A549 (cell line): Measurements from ENCODE around the gene IGFALS. TPM values are rescaled to one million over a fixed set of nuclear protein-coding genes. Genes with fewer than 3 reads are reported as not detected.

ENCODE experiments used
- ATAC-seq, 2 experiments: fragments of 200-7000 bp in 1 of 2; fragments of >200 bp in 1 of 2; cut with Nextera tagmentation in 1 of 2; cut with Tn5 transposase in 1 of 2; 3 replicates each; pipeline versions ENCODE4 v1.8.0 to v1.9.1; 2018 to 2020; ENCODE audit warnings: mild to moderate bottlenecking in 1 of 2, moderate library complexity in 1 of 2
- CTCF ChIA-PET: fragments of 300-600 bp; sonication (Branson Sonifier 250); formaldehyde crosslinking; extraction: SDS; loops from one replicate; lab custom pipeline; 2021; ENCODE audit warnings: antibody characterized with exemption, inconsistent platforms; lab: Yijun Ruan, JAX
- POLR2A ChIA-PET: fragments of 350-600 bp; formaldehyde crosslinking; extraction: SDS; loops from one replicate; lab custom pipeline; 2021; ENCODE audit warnings: antibody characterized with exemption, inconsistent platforms; lab: Yijun Ruan, JAX
- DNase-seq, 2 experiments: peaks; one replicate each; pipeline versions ENCODE4 v3.0.0 to v3.0.0-alpha.2; 2011 to 2016; ENCODE audit warnings: low read depth in 1 of 2, low spot score in 1 of 2
- FAIRE-seq: peaks from 2 replicates; lab custom pipeline; 2011; peaks lifted over from hg19 to GRCh38; lab: Jason Lieb, UNC
- H3K27ac ChIP-seq, 2 experiments: fragments of >200 bp; sonication (Bioruptor Twin); formaldehyde crosslinking; 3 replicates each; pipeline ENCODE4 v1.5.1; 2016 to 2017
- H3K4me1 ChIP-seq: fragments of >200 bp; sonication (Bioruptor Twin); formaldehyde crosslinking; 3 replicates; pipeline ENCODE4 v1.6.1; 2016
- H3K4me2 ChIP-seq: fragments of >200 bp; sonication (Bioruptor Twin); formaldehyde crosslinking; 3 replicates; pipeline ENCODE4 v1.6.1; 2016
- H3K4me3 ChIP-seq: fragments of >200 bp; sonication (Bioruptor Twin); formaldehyde crosslinking; 3 replicates; pipeline ENCODE4 v1.5.1; 2016
- H3K9me3 ChIP-seq: fragments of >200 bp; sonication (Bioruptor Twin); formaldehyde crosslinking; 3 replicates; pipeline ENCODE4 v1.6.1; 2016
- BHLHE40 ChIP-seq: IDR thresholded peaks from 2 replicates; pipeline ENCODE4 v1.6.1; 2012; ENCODE audit warnings: low read depth, low read length, inconsistent platforms
- CBX2 ChIP-seq: fragments of 200-600 bp; sonication (generic); IDR thresholded peaks from 2 replicates; pipeline ENCODE4 v1.6.1; 2016; ENCODE audit warnings: low read depth, mild to moderate bottlenecking, borderline replicate concordance
- CEBPB ChIP-seq, 2 experiments: fragments of >200 bp in 1 of 2; sonication (Bioruptor Twin) in 1 of 2; formaldehyde crosslinking in 1 of 2; IDR thresholded peaks; 2 replicates each; pipeline ENCODE4 v1.6.1; 2012 to 2016
- CHD4 ChIP-seq: fragments of 200-600 bp; sonication (generic); IDR thresholded peaks from 2 replicates; pipeline ENCODE4 v1.6.1; 2016; ENCODE audit warnings: antibody characterized with exemption, mild to moderate bottlenecking, borderline replicate concordance
- E2F6 ChIP-seq: IDR thresholded peaks from 2 replicates; pipeline ENCODE4 v1.6.1; 2012; ENCODE audit warnings: low read depth, borderline replicate concordance
- EHF ChIP-seq: fragments of 250-450 bp; sonication (Bioruptor Pico); IDR thresholded peaks from 2 replicates; pipeline ENCODE4 v1.5.0; 2020; ENCODE audit warnings: mild to moderate bottlenecking
- EP300 ChIP-seq, 2 experiments: fragments of >200 bp; sonication (Bioruptor Twin); formaldehyde crosslinking; IDR thresholded peaks; 2 replicates in 1 of 2; 3 replicates in 1 of 2; pipeline ENCODE4 v1.6.1; 2016 to 2017
- FOSB ChIP-seq: fragments of 250-450 bp; sonication (Bioruptor Pico); IDR thresholded peaks from 2 replicates; pipeline ENCODE4 v1.5.0; 2020; ENCODE audit warnings: mild to moderate bottlenecking, moderate library complexity
- FOSL2 ChIP-seq, 2 experiments: fragments of 450-650 bp in 1 of 2; fragments of >200 bp in 1 of 2; sonication (Bioruptor Twin) in 1 of 2; formaldehyde crosslinking; IDR thresholded peaks; 2 replicates each; pipeline versions ENCODE4 v1.5.0 to v1.6.1; 2016 to 2020; ENCODE audit warnings: mild to moderate bottlenecking in 1 of 2, moderate library complexity in 1 of 2
- HOXA7 ChIP-seq: fragments of 250-450 bp; sonication (Bioruptor Pico); IDR thresholded peaks from 2 replicates; pipeline ENCODE4 v1.5.0; 2020; ENCODE audit warnings: mild to moderate bottlenecking, moderate library complexity
- JUNB ChIP-seq: fragments of >200 bp; sonication (Bioruptor Twin); formaldehyde crosslinking; IDR thresholded peaks from 2 replicates; pipeline ENCODE4 v1.6.1; 2016
- PBX3 ChIP-seq: IDR thresholded peaks from 2 replicates; pipeline ENCODE4 v1.6.1; 2012
- RAD21 ChIP-seq, 2 experiments: fragments of >200 bp in 1 of 2; sonication (Bioruptor Twin) in 1 of 2; formaldehyde crosslinking in 1 of 2; IDR thresholded peaks in 1 of 2; conservative IDR thresholded peaks in 1 of 2; 2 replicates in 1 of 2; 3 replicates in 1 of 2; pipeline ENCODE4 v1.6.1; 2012 to 2018; ENCODE audit warnings: inconsistent platforms in 1 of 2
- RNF2 ChIP-seq: fragments of 200-600 bp; sonication (generic); IDR thresholded peaks from 2 replicates; pipeline ENCODE4 v1.6.1; 2016; ENCODE audit warnings: low read depth, mild to moderate bottlenecking, antibody characterized with exemption, moderate library complexity, borderline replicate concordance
- SREBF2 ChIP-seq: fragments of 450-650 bp; IDR thresholded peaks from 2 replicates; pipeline ENCODE4 v1.6.1; 2014; ENCODE audit warnings: mild to moderate bottlenecking, moderate library complexity
- ZC3H11A ChIP-seq: fragments of 450-650 bp; IDR thresholded peaks from 2 replicates; pipeline ENCODE4 v1.6.1; 2014; ENCODE audit warnings: antibody characterized with exemption, mild to moderate bottlenecking
- ZNF302 ChIP-seq: fragments of 250-450 bp; sonication (Bioruptor Pico); IDR thresholded peaks from 2 replicates; pipeline ENCODE4 v1.9.0; 2021; ENCODE audit warnings: inconsistent platforms, mild to moderate bottlenecking, moderate library complexity
- WGBS: methylation state at CpG from one replicate; pipeline ENCODE4 v1.1.6; 2017; ENCODE audit errors: missing lambda C conversion rate; 5-methylcytosine and 5-hydroxymethylcytosine counted together
- polyA plus RNA-seq, 4 experiments: library from polyadenylated mRNA; depleted of rRNA in 3 of 4; stranded (reverse); fragments of >200 nt; fragmentation: RNase III in 1 of 4; extraction: RNeasy Plus Mini Kit Qiagen cat#74134 plus additional on column Dnase treatment in 1 of 4; gene quantifications; 2 replicates in 3 of 4; 3 replicates in 1 of 4; pipeline ENCODE4 v1.2.3, GENCODE V29; 2011 to 2017
- TF ChIP-seq, protein P1 (sequence below): fragments of 250-450 bp; sonication (Bioruptor Pico); IDR thresholded peaks from 2 replicates; pipeline ENCODE4 v1.5.0; 2020; ENCODE audit warnings: low read depth, mild to moderate bottlenecking, moderate library complexity
- TF ChIP-seq, protein P2 (sequence below): fragments of 200-600 bp; sonication (generic); IDR thresholded peaks from 2 replicates; pipeline ENCODE4 v1.6.1; 2016; ENCODE audit warnings: antibody characterized with exemption, mild to moderate bottlenecking, moderate library complexity
- TF ChIP-seq, protein P3 (sequence below): IDR thresholded peaks from 2 replicates; pipeline ENCODE4 v1.6.1; 2012

IGFALS gene
- polyA plus RNA-seq, 2 of the 4 experiments (the other 2 are of a cell fraction): 0.08 TPM; not detected in 1

GRCh38 chr16:1749152-1750117 is 44.1 kb downstream of the IGFALS start (continued):
- TF ChIP-seq PBX3: no peak
- no peak for TF ChIP-seq CHD4
- TF ChIP-seq, protein P1, sequence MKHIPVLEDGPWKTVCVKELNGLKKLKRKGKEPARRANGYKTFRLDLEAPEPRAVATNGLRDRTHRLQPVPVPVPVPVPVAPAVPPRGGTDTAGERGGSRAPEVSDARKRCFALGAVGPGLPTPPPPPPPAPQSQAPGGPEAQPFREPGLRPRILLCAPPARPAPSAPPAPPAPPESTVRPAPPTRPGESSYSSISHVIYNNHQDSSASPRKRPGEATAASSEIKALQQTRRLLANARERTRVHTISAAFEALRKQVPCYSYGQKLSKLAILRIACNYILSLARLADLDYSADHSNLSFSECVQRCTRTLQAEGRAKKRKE (CRISPR knock-in tag): no peak

DNA sequence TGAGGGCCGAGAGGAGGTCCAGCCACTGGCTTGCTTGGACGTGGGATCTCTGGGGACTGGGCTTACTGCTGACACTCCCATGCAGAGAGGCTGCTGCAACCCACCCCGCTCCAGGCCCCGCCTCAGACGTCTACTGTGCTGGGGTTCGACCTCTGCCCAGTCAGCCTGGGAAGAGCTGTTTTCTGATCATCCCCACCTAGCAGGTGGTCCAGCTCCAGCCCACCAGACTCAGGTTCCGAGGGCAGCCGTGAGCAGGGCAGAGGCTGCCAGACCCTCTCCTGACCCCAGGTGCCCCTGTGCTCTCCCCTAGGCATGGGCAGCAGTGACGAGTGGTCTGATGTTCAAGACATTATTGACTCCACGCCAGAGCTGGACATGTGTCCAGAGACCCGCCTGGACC is 45.6 kb downstream of the IGFALS start:
- DNase-seq: no peak
- no peak for ATAC-seq
- ChIA-PET CTCF (interaction anchor here (1.1 to 4.0 kb wide), 4 partner anchors 17 to 57 kb away, joined by 3 to 13 read pairs (median 4); partner anchors contain the start of genes EME2, MAPK8IP3 and MRPS34), POLR2A (interaction anchor here (1.1 kb wide), 1 partner anchor 42 kb away, joined by 3 read pairs; the partner anchor contains the start of gene MAPK8IP3)
- Histone ChIP-seq H3K4me3 (no peak overlapping the region), H3K4me1 (peaks cover 22% of the 10 kb centered on the region), H3K27ac (no peak overlapping the region), H3K4me2 (no peak overlapping the region), H3K9me3 (no peaks in the 10 kb centered on the region)
- WGBS: 96% methylated on average over 4 of the region's 11 CpGs
- FAIRE-seq: no peak
- TF ChIP-seq, protein P2, sequence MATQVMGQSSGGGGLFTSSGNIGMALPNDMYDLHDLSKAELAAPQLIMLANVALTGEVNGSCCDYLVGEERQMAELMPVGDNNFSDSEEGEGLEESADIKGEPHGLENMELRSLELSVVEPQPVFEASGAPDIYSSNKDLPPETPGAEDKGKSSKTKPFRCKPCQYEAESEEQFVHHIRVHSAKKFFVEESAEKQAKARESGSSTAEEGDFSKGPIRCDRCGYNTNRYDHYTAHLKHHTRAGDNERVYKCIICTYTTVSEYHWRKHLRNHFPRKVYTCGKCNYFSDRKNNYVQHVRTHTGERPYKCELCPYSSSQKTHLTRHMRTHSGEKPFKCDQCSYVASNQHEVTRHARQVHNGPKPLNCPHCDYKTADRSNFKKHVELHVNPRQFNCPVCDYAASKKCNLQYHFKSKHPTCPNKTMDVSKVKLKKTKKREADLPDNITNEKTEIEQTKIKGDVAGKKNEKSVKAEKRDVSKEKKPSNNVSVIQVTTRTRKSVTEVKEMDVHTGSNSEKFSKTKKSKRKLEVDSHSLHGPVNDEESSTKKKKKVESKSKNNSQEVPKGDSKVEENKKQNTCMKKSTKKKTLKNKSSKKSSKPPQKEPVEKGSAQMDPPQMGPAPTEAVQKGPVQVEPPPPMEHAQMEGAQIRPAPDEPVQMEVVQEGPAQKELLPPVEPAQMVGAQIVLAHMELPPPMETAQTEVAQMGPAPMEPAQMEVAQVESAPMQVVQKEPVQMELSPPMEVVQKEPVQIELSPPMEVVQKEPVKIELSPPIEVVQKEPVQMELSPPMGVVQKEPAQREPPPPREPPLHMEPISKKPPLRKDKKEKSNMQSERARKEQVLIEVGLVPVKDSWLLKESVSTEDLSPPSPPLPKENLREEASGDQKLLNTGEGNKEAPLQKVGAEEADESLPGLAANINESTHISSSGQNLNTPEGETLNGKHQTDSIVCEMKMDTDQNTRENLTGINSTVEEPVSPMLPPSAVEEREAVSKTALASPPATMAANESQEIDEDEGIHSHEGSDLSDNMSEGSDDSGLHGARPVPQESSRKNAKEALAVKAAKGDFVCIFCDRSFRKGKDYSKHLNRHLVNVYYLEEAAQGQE: no peak
- TF ChIP-seq FOSL2 (IDR thresholded peaks at IDR 0.05): no peak
- TF ChIP-seq FOSL2 (CRISPR knock-in tag; IDR thresholded peaks at IDR 0.05): no peak
- TF ChIP-seq CEBPB (IDR thresholded peaks at IDR 0.05): no peak
- TF ChIP-seq FOSB: no peak
- TF ChIP-seq BHLHE40: no peak
- TF ChIP-seq, protein P3, sequence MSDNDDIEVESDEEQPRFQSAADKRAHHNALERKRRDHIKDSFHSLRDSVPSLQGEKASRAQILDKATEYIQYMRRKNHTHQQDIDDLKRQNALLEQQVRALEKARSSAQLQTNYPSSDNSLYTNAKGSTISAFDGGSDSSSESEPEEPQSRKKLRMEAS: no peak
- no peak for TF ChIP-seq HOXA7
- TF ChIP-seq EP300 (IDR thresholded peaks at IDR 0.05): no peak
- no peak for TF ChIP-seq CBX2
- TF ChIP-seq EHF: no peak
- no peak for TF ChIP-seq E2F6
- no peak for TF ChIP-seq SREBF2
- TF ChIP-seq, protein P1 (CRISPR knock-in tag): no peak
- no peak for TF ChIP-seq RNF2
- no peak for TF ChIP-seq ZNF302 (CRISPR knock-in tag)
- no peak for TF ChIP-seq JUNB
- TF ChIP-seq ZC3H11A: no peak
- TF ChIP-seq RAD21 (conservative IDR thresholded peaks at IDR 0.05 in 1 of 2, IDR thresholded peaks at IDR 0.05 in 1 of 2): no peak
